SK-N-SH (cell line): Measurements from ENCODE around the gene ARHGAP27. TPM values are rescaled to one million over a fixed set of nuclear protein-coding genes. Genes with fewer than 3 reads are reported as not detected.

ENCODE experiments used
- CTCF ChIA-PET: fragments of 300-600, 350-600 bp; formaldehyde crosslinking; extraction: SDS; loops from one replicate; lab custom pipeline; 2021; lab: Yijun Ruan, JAX
- POLR2A ChIA-PET: fragments of 350-600 bp; sonication (Branson Sonifier 250); formaldehyde crosslinking; extraction: SDS; loops from one replicate; lab custom pipeline; 2020; ENCODE audit warnings: antibody characterized with exemption, inconsistent platforms; lab: Yijun Ruan, JAX
- DNase-seq: peaks from one replicate; pipeline ENCODE4 v3.0.0; 2012
- H2AFZ ChIP-seq: fragments of 200-600 bp; sonication (generic); 2 replicates; pipeline ENCODE4 v1.8.1; 2016; ENCODE audit warnings: antibody characterized with exemption, mild to moderate bottlenecking, low read depth
- H3F3A ChIP-seq: fragments of 200-600 bp; sonication (generic); replicated peaks from 2 replicates; pipeline ENCODE3; 2016; ENCODE audit warnings: antibody characterized with exemption, mild to moderate bottlenecking; ENCODE audit not compliant: insufficient read depth
- H3K27ac ChIP-seq, 2 experiments: fragments of 200-500 bp in 1 of 2; fragments of 200-600 bp in 1 of 2; sonication (Bioruptor generic) in 1 of 2; sonication (generic), shearing (Covaris generic) in 1 of 2; 2 replicates each; pipeline versions ENCODE4 v1.5.1 to v1.6.1; 2014 to 2016; ENCODE audit warnings: low read depth in 2 of 2, inconsistent platforms in 1 of 2, low read length in 1 of 2, mild to moderate bottlenecking in 1 of 2, mixed read lengths in 1 of 2
- H3K27me3 ChIP-seq: fragments of 200-600 bp; sonication (generic), shearing (Covaris generic); 2 replicates; pipeline ENCODE4 v1.6.1; 2016; ENCODE audit warnings: mixed run types; ENCODE audit not compliant: insufficient read depth
- H3K36me3 ChIP-seq, 2 experiments: fragments of 200-500 bp in 1 of 2; fragments of 200-600 bp in 1 of 2; sonication (Bioruptor generic) in 1 of 2; sonication (generic) in 1 of 2; replicated peaks in 1 of 2; 2 replicates each; pipeline versions ENCODE3 to v1.5.1; 2014 to 2016; ENCODE audit warnings: low read length in 1 of 2, mild to moderate bottlenecking in 1 of 2; ENCODE audit not compliant: insufficient read depth in 2 of 2, control insufficient read depth in 1 of 2
- H3K4me1 ChIP-seq, 2 experiments: fragments of 200-500 bp in 1 of 2; fragments of 200-600 bp in 1 of 2; sonication (Bioruptor generic) in 1 of 2; sonication (generic), shearing (Covaris generic) in 1 of 2; 2 replicates each; pipeline versions ENCODE4 v1.5.1 to v1.6.1; 2014 to 2016; ENCODE audit warnings: low read depth in 1 of 2, low read length in 1 of 2, mixed run types in 1 of 2; ENCODE audit not compliant: insufficient read depth in 2 of 2, control insufficient read depth in 1 of 2
- H3K4me2 ChIP-seq: fragments of 200-600 bp; sonication (generic), shearing (Covaris generic); 2 replicates; pipeline ENCODE4 v1.6.1; 2017; ENCODE audit warnings: mixed run types
- H3K4me3 ChIP-seq, 2 experiments: fragments of 200-500 bp in 1 of 2; fragments of 200-600 bp in 1 of 2; sonication (Bioruptor generic) in 1 of 2; sonication (generic), shearing (Covaris generic) in 1 of 2; 2 replicates each; pipeline versions ENCODE4 v1.5.1 to v1.8.1; 2014 to 2016; ENCODE audit warnings: low read depth in 2 of 2, inconsistent platforms in 1 of 2, low read length in 1 of 2, mild to moderate bottlenecking in 1 of 2, mixed read lengths in 1 of 2, moderate library complexity in 1 of 2
- H3K79me2 ChIP-seq: fragments of 200-600 bp; sonication (generic); 2 replicates; pipeline ENCODE4 v1.8.1; 2017; ENCODE audit warnings: mild to moderate bottlenecking; ENCODE audit not compliant: insufficient read depth
- H3K9ac ChIP-seq: fragments of 200-600 bp; sonication (generic); 2 replicates; pipeline ENCODE4 v1.6.1; 2017; ENCODE audit warnings: mixed run types
- H3K9me2 ChIP-seq: fragments of 200-600 bp; sonication (generic); 2 replicates; pipeline ENCODE4 v1.6.1; 2017; ENCODE audit warnings: mixed run types
- H3K9me3 ChIP-seq: fragments of 200-600 bp; sonication (generic); 2 replicates; pipeline ENCODE4 v1.6.1; 2017; ENCODE audit warnings: mixed run types, mild to moderate bottlenecking, moderate library complexity
- H4K20me1 ChIP-seq: fragments of 200-600 bp; sonication (generic); 2 replicates; pipeline ENCODE4 v1.6.1; 2017; ENCODE audit warnings: mild to moderate bottlenecking, mixed run types; ENCODE audit not compliant: insufficient read depth
- CHD2 ChIP-seq: fragments of 150-350 bp; IDR thresholded peaks from 2 replicates; pipeline ENCODE4 v1.6.1; 2018; ENCODE audit warnings: low read length; ENCODE audit not compliant: partially characterized antibody
- IRF3 ChIP-seq: fragments of 150-350 bp; IDR thresholded peaks from 2 replicates; pipeline ENCODE4 v1.6.1; 2016; ENCODE audit warnings: mild to moderate bottlenecking, low read depth, low read length
- MEF2A ChIP-seq: IDR thresholded peaks from 2 replicates; pipeline ENCODE4 v1.4.0; 2012; ENCODE audit warnings: low read depth, borderline replicate concordance
- RFX5 ChIP-seq: IDR thresholded peaks from 2 replicates; pipeline ENCODE4 v1.6.1; 2012; ENCODE audit warnings: mild to moderate bottlenecking, improper control_type of control experiment, low read length
- TCF12 ChIP-seq: IDR thresholded peaks from 2 replicates; pipeline ENCODE4 v1.4.0; 2012
- TEAD4 ChIP-seq: IDR thresholded peaks from 2 replicates; pipeline ENCODE4 v1.4.0; 2012; ENCODE audit warnings: mild to moderate bottlenecking, borderline replicate concordance; ENCODE audit not compliant: insufficient read depth
- USF1 ChIP-seq: IDR thresholded peaks from 2 replicates; pipeline ENCODE4 v1.4.0; 2012; ENCODE audit warnings: low read depth, borderline replicate concordance
- USF2 ChIP-seq: fragments of 150-350 bp; IDR thresholded peaks from 2 replicates; pipeline ENCODE4 v1.6.1; 2017; ENCODE audit warnings: antibody characterized with exemption, low read length, low read depth, borderline replicate concordance
- YY1 ChIP-seq: IDR thresholded peaks from 2 replicates; pipeline ENCODE4 v1.4.0; 2012; ENCODE audit warnings: low read depth, mild to moderate bottlenecking
- ZBTB33 ChIP-seq: IDR thresholded peaks from 2 replicates; pipeline ENCODE4 v1.4.0; 2012; ENCODE audit warnings: low read depth, borderline replicate concordance
- WGBS: methylation state at CpG from one replicate; pipeline ENCODE4 v1.1.6; 2017; ENCODE audit warnings: low lambda C conversion rate; 5-methylcytosine and 5-hydroxymethylcytosine counted together
- polyA plus RNA-seq, 3 experiments: library from polyadenylated mRNA; depleted of rRNA; stranded (reverse); fragments of >200 nt; gene quantifications; 2 replicates each; pipeline ENCODE4 v1.2.3, GENCODE V29; 2012

The ARHGAP27 gene
- polyA plus RNA-seq, 1 of the 3 experiments (the other 2 are of a cell fraction): 2.1 TPM

- peaks cover 0 to 8% of the 10 kb centered on the region in 2 experiments; a peak in 1 of 4 replicates for H3K4me1 ChIP-seq
- H3K27me3 ChIP-seq: no peaks in the 10 kb centered on the region
- no peaks in the 10 kb centered on the region for H3K9me3 ChIP-seq
- H4K20me1 ChIP-seq: no peaks in the 10 kb centered on the region
- WGBS: 92% methylated on average over 16 of the region's 17 CpGs
- no peak overlapping the region for H3K4me3 ChIP-seq
- H3K27ac ChIP-seq: no peak overlapping the region
- H3K9ac ChIP-seq: no peak overlapping the region
- peak; percentile 24 for DNase-seq
- H3K9me2 ChIP-seq: no peaks in the 10 kb centered on the region
- H3K79me2 ChIP-seq: no peaks in the 10 kb centered on the region
- no peaks in the 10 kb centered on the region for H3K36me3 ChIP-seq
- no peak for TF ChIP-seq USF1
- no peak for TF ChIP-seq USF2
- TF ChIP-seq IRF3: no peak
- TF ChIP-seq TCF12: no peak
- TF ChIP-seq ZBTB33: no peak
- TF ChIP-seq CHD2: no peak
- no peak for TF ChIP-seq RFX5
- TF ChIP-seq MEF2A: no peak
- no peak for TF ChIP-seq YY1
- TF ChIP-seq TEAD4: no peak
- no peak overlapping the region for H3K4me2 ChIP-seq
- ChIA-PET CTCF (interaction anchor here (1.3 to 1.6 kb wide), 2 partner anchors 21 to 146 kb away, joined by 4 to 11 read pairs; no protein-coding TSS in a partner anchor), POLR2A (interaction anchor here (0.6 kb wide), 1 partner anchor 112 kb away, joined by 3 read pairs; no protein-coding TSS in a partner anchor)
- peak overlapping the region; percentile 43; the same call in 1 of the 2 replicates for H2AFZ ChIP-seq
- H3F3A ChIP-seq: peaks cover 20% of the 10 kb centered on the region
These were observed 67.9 kb downstream of the ARHGAP27 start for GRCh38 chr17:45364531-45365390.
